Measurements from ENCODE around the gene KIRREL3. TPM values are rescaled to one million over a fixed set of nuclear protein-coding genes. Genes with fewer than 3 reads are reported as not detected.
A peak's percentile ranks its signal among the peaks of the same experiment; 100 is the strongest.
"Not testable (repeated sequence)": the region's sequence is repeated elsewhere in the genome, so short reads cannot be mapped to it uniquely, and the experiment has no call there.

KIRREL3 gene
- total RNA-seq, 4 donors from 2014 or later, result 0.82 to 15.7 (median 1.4) TPM; not detected in 1

- Histone ChIP-seq H3K4me3 (no peak overlapping the region), H3K27me3 (no peaks in the 10 kb centered on the region), H3K36me3 (no peaks in the 10 kb centered on the region), H3K27ac (no peak overlapping the region), H3K9me3 (no peaks in the 10 kb centered on the region), H3K4me1 (peaks cover 0 to 16% (median 2%) of the 10 kb centered on the region in 4 donors)
- in situ Hi-C loops (cut with MboI; ENCODE audit: low pct_ligation_motif_present in 1 of 4, low pct_unique_long_range_greater_than_20kb in 1 of 4, low sequenced_read_pairs in 3 of 4), result loop anchor here in 1 of 4 donors (25.0 kb wide), 1 partner anchor 88 kb away; the partner anchor contains the start of gene DCPS
- no peak for DNase-seq
- intact Hi-C loops (cut with DNase I; ENCODE audit: low total_unique reads), result no loop called here
- TF ChIP-seq, protein P1, sequence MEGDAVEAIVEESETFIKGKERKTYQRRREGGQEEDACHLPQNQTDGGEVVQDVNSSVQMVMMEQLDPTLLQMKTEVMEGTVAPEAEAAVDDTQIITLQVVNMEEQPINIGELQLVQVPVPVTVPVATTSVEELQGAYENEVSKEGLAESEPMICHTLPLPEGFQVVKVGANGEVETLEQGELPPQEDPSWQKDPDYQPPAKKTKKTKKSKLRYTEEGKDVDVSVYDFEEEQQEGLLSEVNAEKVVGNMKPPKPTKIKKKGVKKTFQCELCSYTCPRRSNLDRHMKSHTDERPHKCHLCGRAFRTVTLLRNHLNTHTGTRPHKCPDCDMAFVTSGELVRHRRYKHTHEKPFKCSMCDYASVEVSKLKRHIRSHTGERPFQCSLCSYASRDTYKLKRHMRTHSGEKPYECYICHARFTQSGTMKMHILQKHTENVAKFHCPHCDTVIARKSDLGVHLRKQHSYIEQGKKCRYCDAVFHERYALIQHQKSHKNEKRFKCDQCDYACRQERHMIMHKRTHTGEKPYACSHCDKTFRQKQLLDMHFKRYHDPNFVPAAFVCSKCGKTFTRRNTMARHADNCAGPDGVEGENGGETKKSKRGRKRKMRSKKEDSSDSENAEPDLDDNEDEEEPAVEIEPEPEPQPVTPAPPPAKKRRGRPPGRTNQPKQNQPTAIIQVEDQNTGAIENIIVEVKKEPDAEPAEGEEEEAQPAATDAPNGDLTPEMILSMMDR (IDR thresholded peaks at IDR 0.05), result no peak
- TF ChIP-seq POLR2AphosphoS5 (IDR thresholded peaks at IDR 0.05) (no peak), EP300 (IDR thresholded peaks at IDR 0.05; ENCODE audit: low read depth) (no peak), POLR2A (IDR thresholded peaks at IDR 0.05) (no peak)
Measured at GRCh38 chr11:126400019-126400418, 600.6 kb downstream of the KIRREL3 start.

DNA sequence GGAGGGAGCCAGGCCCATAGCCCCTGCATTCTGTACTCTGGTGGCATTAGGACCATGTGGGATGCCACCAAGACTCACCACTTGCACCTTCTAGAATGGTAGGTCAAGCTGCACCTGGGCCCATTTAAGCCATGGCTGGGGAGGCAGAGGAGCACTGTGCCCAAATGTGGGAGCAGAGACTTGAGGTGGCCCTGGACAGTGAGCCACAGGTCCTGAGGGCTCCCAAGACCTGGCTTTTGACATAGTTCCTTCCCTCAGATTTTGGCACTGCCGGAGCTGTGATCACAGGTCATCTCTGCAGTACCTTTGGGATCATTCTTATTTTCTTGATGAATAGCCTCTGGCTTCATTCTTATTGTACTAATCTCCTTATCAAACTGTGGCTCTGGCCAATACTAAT, 601.8 kb downstream of the KIRREL3 start:
- intact Hi-C loops (cut with DNase I; ENCODE audit: low total_unique reads) (no loop called here), in situ Hi-C loops (cut with MboI; ENCODE audit: low pct_ligation_motif_present in 1 of 4, low pct_unique_long_range_greater_than_20kb in 1 of 4, low sequenced_read_pairs in 3 of 4) (no loop called here)
- no peak for DNase-seq
- no peaks in the 10 kb centered on the region for H3K27me3 ChIP-seq
- TF ChIP-seq, protein P1 (IDR thresholded peaks at IDR 0.05), result no peak
- TF ChIP-seq POLR2A (IDR thresholded peaks at IDR 0.05), result no peak
- TF ChIP-seq EP300 (IDR thresholded peaks at IDR 0.05; ENCODE audit: low read depth), result no peak
- TF ChIP-seq POLR2AphosphoS5 (IDR thresholded peaks at IDR 0.05), result no peak
- H3K4me3 ChIP-seq, result no peak overlapping the region
- no peaks in the 10 kb centered on the region for H3K9me3 ChIP-seq
- 91% methylated on average over 1 of the region's 1 CpG; no CpG with 5 or more reads in 1 of the 2 donors for WGBS, 2 donors (ENCODE audit: low coverage in 1 of 2)
- H3K4me1 ChIP-seq, result peaks cover 0 to 12% (median 0%) of the 10 kb centered on the region in 4 donors
- no peaks in the 10 kb centered on the region for H3K36me3 ChIP-seq
- no peak overlapping the region for H3K27ac ChIP-seq

GRCh38 chr11:126398296-126398695, 602.3 kb downstream of the KIRREL3 start:
- Histone ChIP-seq H3K4me1 (peaks cover 0 to 8% (median 0%) of the 10 kb centered on the region in 4 donors), H3K27ac (no peak overlapping the region), H3K36me3 (no peaks in the 10 kb centered on the region), H3K27me3 (no peaks in the 10 kb centered on the region), H3K4me3 (no peak overlapping the region), H3K9me3 (no peaks in the 10 kb centered on the region)
- in situ Hi-C loops (cut with MboI; ENCODE audit: low pct_ligation_motif_present in 1 of 4, low pct_unique_long_range_greater_than_20kb in 1 of 4, low sequenced_read_pairs in 3 of 4), result no loop called here
- WGBS, 2 donors (ENCODE audit: low coverage in 1 of 2), result 95% methylated on average over 4 of the region's 4 CpGs; no CpG with 5 or more reads in 1 of the 2 donors
- no peak for DNase-seq
- TF ChIP-seq POLR2A (IDR thresholded peaks at IDR 0.05) (no peak), POLR2AphosphoS5 (IDR thresholded peaks at IDR 0.05) (no peak), EP300 (IDR thresholded peaks at IDR 0.05; ENCODE audit: low read depth) (no peak)
- TF ChIP-seq, protein P1 (IDR thresholded peaks at IDR 0.05), result no peak
- intact Hi-C loops (cut with DNase I; ENCODE audit: low total_unique reads), result no loop called here

DNA sequence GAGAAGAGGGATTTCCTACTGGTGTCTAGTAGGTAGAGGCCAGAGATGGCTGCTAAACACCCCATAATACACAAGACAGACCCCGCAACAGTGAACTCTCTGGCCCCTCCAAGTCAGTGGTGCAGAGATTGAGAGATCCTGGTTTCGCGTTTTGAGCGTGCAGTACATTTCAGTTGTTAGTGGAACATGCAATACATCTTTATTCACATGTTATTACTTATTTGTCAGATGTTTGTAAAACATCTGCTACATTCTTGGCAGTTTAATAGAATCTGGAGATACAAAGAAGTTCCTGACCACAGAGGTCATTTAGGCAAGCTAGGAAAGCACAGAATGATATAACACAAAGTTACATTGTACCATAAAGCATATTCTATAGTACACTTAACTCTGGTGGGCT, 603.6 kb downstream of the KIRREL3 start:
- in situ Hi-C loops (cut with MboI; ENCODE audit: low pct_ligation_motif_present in 1 of 4, low pct_unique_long_range_greater_than_20kb in 1 of 4, low sequenced_read_pairs in 3 of 4), result no loop called here
- TF ChIP-seq EP300 (IDR thresholded peaks at IDR 0.05; ENCODE audit: low read depth), result no peak
- no peak for TF ChIP-seq POLR2AphosphoS5 (IDR thresholded peaks at IDR 0.05)
- TF ChIP-seq, protein P1 (IDR thresholded peaks at IDR 0.05), result no peak
- TF ChIP-seq POLR2A (IDR thresholded peaks at IDR 0.05), result no peak
- H3K4me1 ChIP-seq, result peaks cover 0 to 14% (median 6%) of the 10 kb centered on the region in 4 donors
- H3K27ac ChIP-seq, result no peak overlapping the region
- H3K36me3 ChIP-seq, result no peaks in the 10 kb centered on the region
- H3K27me3 ChIP-seq, result no peaks in the 10 kb centered on the region
- DNase-seq, result no peak
- H3K4me3 ChIP-seq, result no peak overlapping the region
- intact Hi-C loops (cut with DNase I; ENCODE audit: low total_unique reads), result no loop called here
- H3K9me3 ChIP-seq, result no peaks in the 10 kb centered on the region
- 62 to 100% methylated on average over 3 to 4 of the region's 4 CpGs for WGBS, 2 donors (ENCODE audit: low coverage in 1 of 2)

- H3K27ac ChIP-seq, result not testable (repeated sequence)
- 75 to 81% methylated on average over 4 to 10 of the region's 15 CpGs for WGBS, 2 donors (ENCODE audit: low coverage in 1 of 2)
Measured at GRCh38 chr11:126396266-126396665, 604.3 kb downstream of the KIRREL3 start.

DNA sequence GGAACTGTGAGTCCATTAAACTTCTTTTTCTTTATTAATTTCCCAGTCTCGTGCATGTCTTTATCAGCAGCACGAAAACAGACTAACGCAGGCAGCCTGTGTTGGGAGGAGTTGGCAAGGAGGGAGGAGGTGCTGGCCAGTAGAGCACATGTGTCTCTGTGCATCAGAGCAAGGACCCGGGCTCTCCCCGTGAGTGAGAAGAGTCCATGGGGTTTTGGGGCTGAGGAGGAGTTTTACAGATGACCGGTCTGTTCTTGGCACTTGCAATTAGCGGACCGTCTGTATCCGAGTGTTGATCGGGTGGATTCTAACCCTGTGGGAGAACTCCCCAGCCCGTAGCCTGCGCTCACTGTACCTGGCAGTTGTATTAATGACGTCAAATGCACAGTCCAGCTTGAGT, 604.8 kb downstream of the KIRREL3 start:
- H3K9me3 ChIP-seq; DNase-seq; H3K27me3 ChIP-seq; intact Hi-C loops (cut with DNase I; ENCODE audit: low total_unique reads); in situ Hi-C loops (cut with MboI; ENCODE audit: low pct_ligation_motif_present in 1 of 4, low pct_unique_long_range_greater_than_20kb in 1 of 4, low sequenced_read_pairs in 3 of 4); H3K4me3 ChIP-seq; H3K36me3 ChIP-seq: not testable (repeated sequence)
- Histone ChIP-seq H3K4me1 (peaks cover 0 to 19% (median 6%) of the 10 kb centered on the region in 4 donors), H3K27ac (peak overlapping the region in 1 of 4 donors; percentile 1)
- WGBS, 2 donors (ENCODE audit: low coverage in 1 of 2), result 50 to 89% methylated on average over 2 to 10 of the region's 13 CpGs

More at GRCh38 chr11:126396266-126396665, 604.3 kb downstream of the KIRREL3 start:
- DNase-seq; in situ Hi-C loops (cut with MboI; ENCODE audit: low pct_ligation_motif_present in 1 of 4, low pct_unique_long_range_greater_than_20kb in 1 of 4, low sequenced_read_pairs in 3 of 4); H3K9me3 ChIP-seq; H3K4me3 ChIP-seq; intact Hi-C loops (cut with DNase I; ENCODE audit: low total_unique reads); H3K36me3 ChIP-seq; H3K27me3 ChIP-seq: not testable (repeated sequence)
- H3K4me1 ChIP-seq, result peaks cover 0 to 19% (median 6%) of the 10 kb centered on the region in 4 donors

DNA sequence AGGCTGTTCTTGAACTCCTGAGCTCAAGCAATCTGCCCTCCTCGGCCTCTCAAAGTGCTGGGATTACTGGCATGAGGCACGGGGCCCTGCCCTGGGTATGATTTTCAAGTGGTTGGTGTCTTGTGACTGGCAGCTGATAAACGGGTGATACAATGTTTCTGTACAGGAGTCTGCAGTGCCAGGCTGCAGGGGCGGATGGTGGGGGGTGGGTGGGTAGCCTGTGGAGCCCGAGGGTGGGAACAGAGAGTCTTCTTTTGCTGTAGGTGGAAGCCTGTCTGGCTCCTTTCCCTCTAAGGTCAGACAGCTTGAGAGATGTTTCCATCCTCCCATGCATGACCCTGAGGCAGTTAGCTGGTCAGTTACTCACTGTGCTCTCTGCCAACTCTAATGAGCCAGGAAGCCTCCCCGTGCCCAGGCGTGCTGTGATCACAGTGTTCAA, 605.9 kb downstream of the KIRREL3 start:
- H3K27ac ChIP-seq; in situ Hi-C loops (cut with MboI; ENCODE audit: low pct_ligation_motif_present in 1 of 4, low pct_unique_long_range_greater_than_20kb in 1 of 4, low sequenced_read_pairs in 3 of 4); intact Hi-C loops (cut with DNase I; ENCODE audit: low total_unique reads): not testable (repeated sequence)

More for the DNA sequence above, 605.9 kb downstream of the KIRREL3 start:
- not testable (repeated sequence) for H3K9me3 ChIP-seq, DNase-seq, H3K36me3 ChIP-seq, H3K27me3 ChIP-seq, H3K4me3 ChIP-seq
- 70% methylated on average over 5 of the region's 7 CpGs; no CpG with 5 or more reads in 1 of the 2 donors for WGBS, 2 donors (ENCODE audit: low coverage in 1 of 2)
- H3K4me1 ChIP-seq, result peaks cover 0 to 19% (median 6%) of the 10 kb centered on the region in 4 donors
